ENCODE results near the gene NHSL2. TPM values are rescaled to one million over a fixed set of nuclear protein-coding genes. Genes with fewer than 3 reads are reported as not detected.

Gene NHSL2
- total RNA-seq, 1 donor from 2014 or later, result 38.0 TPM

- no peak for DNase-seq (ENCODE audit: low spot score)
- ATAC-seq, result no peak
- intact Hi-C loops (cut with DNase I), result no loop called here
These were observed 94.4 kb downstream of the NHSL2 start for GRCh38 chrX:72005046-72005445.

DNA sequence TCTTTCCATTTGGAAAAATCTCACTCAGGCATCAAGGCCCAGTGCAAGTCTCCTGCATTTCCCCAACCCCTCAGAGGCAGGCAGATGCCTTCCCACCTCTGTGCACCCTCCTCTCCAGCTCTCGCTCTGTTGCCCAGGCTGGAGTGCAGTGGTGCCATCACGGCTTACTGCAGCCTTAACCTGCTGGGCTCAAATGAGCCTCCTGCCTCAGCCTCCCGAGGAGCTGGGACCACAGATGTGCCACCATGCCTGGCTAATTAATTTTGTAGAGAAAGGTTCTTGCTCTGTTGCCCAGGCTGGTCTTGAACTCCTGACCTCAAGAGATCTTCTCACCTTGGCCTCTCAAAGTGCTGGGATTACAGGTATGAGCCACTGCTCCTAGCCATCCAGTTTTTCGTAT, 95.8 kb downstream of the NHSL2 start:
- intact Hi-C loops (cut with DNase I), result no loop called here
- ATAC-seq (no peak), DNase-seq (ENCODE audit: low spot score) (no peak)

- DNase-seq (ENCODE audit: low spot score) (no peak), ATAC-seq (no peak)
- intact Hi-C loops (cut with DNase I), result no loop called here
These were observed 99.1 kb downstream of the NHSL2 start for GRCh38 chrX:72009731-72010130.

GRCh38 chrX:72011734-72012133, 101.1 kb downstream of the NHSL2 start:
- intact Hi-C loops (cut with DNase I), result no loop called here
- ATAC-seq (no peak), DNase-seq (ENCODE audit: low spot score) (no peak)

DNA sequence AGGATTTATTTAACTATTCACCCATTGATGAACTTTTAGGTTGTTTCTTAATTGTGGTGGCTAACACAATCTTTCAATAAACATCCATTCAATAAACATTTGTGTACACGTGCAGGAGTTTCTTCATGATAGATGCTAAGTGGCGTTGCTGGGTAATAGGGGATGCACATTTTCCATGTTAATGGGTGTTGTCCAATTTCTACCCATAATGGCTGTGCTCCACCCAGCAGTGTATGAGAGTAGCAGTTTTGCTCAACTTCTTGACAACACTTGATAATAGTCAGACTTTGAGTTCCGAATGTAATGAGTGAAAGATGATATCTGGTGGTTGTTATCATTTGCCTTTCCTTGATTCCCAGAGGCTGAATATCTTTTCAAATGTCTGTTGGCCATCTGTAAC, 104.7 kb downstream of the NHSL2 start:
- ATAC-seq (no peak), DNase-seq (ENCODE audit: low spot score) (no peak)
- intact Hi-C loops (cut with DNase I), result no loop called here

GRCh38 chrX:72016881-72017783, 106.5 kb downstream of the NHSL2 start:
- no peak for DNase-seq (ENCODE audit: low spot score)

DNA sequence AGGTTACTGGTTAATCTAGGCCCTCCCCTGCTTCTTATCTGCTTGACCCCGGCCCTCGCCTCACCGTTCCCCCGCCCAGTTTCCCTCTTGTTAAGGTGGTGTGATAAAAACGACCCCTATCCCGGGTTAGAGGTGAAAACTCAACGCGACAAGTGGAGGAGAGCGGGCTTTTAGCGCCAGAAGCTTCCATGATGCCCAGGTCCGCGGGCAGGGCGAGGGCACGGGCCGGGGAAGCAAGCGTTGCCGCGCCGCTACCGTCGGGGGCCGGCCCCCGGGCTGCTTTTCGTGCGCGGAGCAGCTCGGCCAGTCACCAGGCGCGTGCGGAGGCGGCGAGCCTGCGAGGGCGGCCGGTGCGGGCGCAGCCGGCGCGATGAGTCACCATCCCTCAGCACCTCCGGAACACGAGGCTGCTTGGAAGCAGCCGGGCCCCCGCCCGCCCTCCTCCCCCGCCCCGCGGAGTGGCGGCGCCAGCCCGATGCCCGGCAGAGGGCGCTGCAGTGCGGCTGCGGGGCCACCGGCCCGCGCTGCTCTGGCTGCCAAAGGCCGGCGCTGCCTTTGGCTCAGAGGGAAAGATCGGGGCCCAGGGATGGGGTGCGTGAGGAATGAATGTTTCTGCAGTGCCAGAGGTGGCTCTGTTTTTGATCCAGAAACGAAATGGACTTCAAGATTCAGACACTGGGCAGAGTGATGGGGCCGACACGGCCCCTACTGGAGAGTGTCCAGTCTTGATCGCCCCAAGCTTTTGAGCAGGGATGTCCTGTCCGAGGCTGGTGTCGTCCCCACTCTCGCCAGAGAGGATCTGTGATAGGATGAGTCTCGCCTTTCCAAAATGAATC, 107.8 kb downstream of the NHSL2 start:
- ATAC-seq (peak; percentile 94), DNase-seq (ENCODE audit: low spot score) (peak; percentile 88)
- intact Hi-C loops (cut with DNase I), result no loop called here

More at GRCh38 chrX:72016881-72017783, 106.5 kb downstream of the NHSL2 start:
- intact Hi-C loops (cut with DNase I), result no loop called here
- ATAC-seq, result no peak

GRCh38 chrX:72019487-72019886, 108.8 kb downstream of the NHSL2 start:
- intact Hi-C loops (cut with DNase I), result no loop called here
- ATAC-seq (no peak), DNase-seq (ENCODE audit: low spot score) (no peak)

DNA sequence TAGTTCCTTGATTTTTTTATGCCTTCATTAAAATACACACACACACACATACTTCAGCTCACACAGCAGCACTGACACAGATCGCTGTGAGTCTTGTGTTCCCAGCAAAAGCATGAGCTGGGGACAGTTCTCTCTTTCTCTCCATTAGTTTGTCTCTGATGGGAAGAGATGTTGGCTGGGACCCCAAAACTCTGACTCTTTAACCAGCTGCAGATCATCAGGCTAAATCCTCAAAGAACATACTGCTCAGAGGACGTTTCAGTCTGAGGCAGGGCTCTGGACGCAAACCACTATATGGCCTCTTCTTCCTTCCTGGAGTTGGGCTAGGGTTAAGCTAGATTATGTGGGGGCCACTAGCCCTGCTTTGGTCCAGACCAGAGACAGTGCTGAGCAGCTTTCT, 109.6 kb downstream of the NHSL2 start:
- DNase-seq (ENCODE audit: low spot score), result no peak
- intact Hi-C loops (cut with DNase I), result no loop called here
- peak; percentile 48 for ATAC-seq

DNA sequence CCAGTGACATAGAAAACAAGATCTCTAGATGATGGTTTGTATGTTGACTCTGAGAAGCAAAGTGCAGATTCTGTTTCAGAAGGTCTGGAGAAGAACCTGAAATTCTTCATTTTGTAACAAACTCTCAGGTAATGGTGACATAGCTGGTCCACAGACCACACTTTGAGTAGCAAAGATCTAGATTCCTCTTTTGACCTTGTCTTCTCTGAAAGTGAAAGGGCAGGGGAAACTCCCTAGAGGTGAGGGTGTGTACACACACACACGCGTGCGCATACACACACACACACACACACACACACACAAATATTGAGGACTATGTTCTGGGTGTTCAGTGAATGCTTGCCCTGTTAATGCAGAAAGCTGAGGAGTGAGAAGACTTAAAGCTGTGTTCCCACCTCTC, 110.1 kb downstream of the NHSL2 start:
- ATAC-seq (no peak), DNase-seq (ENCODE audit: low spot score) (no peak)
- intact Hi-C loops (cut with DNase I), result no loop called here

DNA sequence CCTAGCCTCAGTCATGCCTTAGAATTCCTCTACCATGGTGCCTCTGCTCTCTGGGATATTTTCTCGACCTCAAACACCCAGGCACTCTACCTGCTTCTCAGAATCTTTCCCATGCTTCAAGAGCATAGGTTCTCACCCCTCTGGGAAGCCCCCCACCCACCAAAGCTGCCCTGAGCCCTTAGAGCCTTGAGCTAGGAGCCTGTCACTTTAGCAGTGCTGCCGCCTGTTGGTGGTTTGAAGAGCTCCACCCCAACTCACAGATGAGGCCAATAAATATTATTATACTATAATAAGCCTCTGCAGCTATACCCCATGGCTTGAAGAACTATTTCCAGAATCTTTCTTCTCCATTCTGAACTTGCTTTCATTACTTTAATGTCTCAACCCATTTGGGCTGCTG, 111.3 kb downstream of the NHSL2 start:
- intact Hi-C loops (cut with DNase I), result no loop called here
- DNase-seq (ENCODE audit: low spot score), result no peak
- ATAC-seq, result no peak

DNA sequence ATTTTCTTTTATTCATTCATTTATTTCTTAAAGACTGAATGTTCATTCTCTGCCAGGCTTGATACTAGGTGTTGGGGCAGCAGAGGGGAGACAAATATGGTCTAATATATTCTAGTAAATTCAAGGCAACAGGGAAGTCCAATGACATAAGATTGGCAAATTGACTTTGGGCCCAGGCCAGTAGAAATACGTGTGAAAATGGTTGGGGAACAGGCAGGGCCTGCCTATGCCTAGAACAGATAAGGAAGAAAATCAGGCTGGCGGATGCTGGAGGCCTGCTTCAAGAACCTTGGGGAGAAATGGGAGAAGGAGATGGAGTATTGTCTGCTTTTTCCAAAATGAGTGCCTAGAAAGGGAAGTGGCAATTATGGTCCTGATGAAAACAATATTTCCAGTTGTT, 112.4 kb downstream of the NHSL2 start:
- ATAC-seq, result no peak
- intact Hi-C loops (cut with DNase I), result no loop called here

GRCh38 chrX:72025236-72025770, 114.7 kb downstream of the NHSL2 start:
- intact Hi-C loops (cut with DNase I), result no loop called here
- DNase-seq (ENCODE audit: low spot score), result no peak
- no peak for ATAC-seq

More for the DNA sequence above, 112.4 kb downstream of the NHSL2 start:
- DNase-seq (ENCODE audit: low spot score), result no peak

DNA sequence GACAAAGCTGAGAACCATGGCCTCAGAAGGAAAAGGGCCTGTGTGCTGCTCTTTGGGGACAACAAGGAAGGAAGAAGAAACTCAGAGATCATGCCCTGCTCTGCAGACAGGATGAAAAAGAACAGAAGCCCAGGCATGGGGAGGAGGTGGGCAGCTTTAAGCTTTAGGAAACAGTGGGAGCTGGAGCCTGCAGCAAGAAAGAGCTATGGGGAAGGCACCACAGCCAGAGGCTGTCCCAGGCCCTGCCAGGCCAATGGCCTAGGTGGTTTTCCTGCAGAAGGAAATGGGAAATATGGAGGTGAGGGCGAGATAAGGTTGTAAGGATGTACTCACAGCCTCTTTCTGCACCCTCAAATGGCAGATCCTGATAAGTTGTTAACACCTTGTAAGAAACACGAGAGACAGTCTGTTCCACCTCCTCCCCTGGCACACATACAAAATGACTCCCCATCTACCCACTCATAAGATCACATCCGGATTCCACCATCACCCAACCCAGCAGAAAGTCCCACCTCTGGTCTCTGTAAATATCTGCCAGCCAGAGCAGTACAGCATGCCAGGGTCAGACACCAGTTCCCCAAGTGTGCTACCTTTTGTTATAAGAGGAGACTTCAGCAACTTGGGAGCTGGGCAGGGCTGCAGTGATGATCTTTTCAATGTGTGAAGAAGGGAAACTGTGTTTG, 115.8 kb downstream of the NHSL2 start:
- ATAC-seq (no peak), DNase-seq (ENCODE audit: low spot score) (no peak)
- intact Hi-C loops (cut with DNase I), result no loop called here

GRCh38 chrX:72027024-72027913, 116.6 kb downstream of the NHSL2 start:
- ATAC-seq, result no peak
- intact Hi-C loops (cut with DNase I), result no loop called here
- DNase-seq (ENCODE audit: low spot score), result no peak

GRCh38 chrX:72027914-72028307, 117.3 kb downstream of the NHSL2 start:
- ATAC-seq (no peak), DNase-seq (ENCODE audit: low spot score) (no peak)
- intact Hi-C loops (cut with DNase I), result no loop called here

DNA sequence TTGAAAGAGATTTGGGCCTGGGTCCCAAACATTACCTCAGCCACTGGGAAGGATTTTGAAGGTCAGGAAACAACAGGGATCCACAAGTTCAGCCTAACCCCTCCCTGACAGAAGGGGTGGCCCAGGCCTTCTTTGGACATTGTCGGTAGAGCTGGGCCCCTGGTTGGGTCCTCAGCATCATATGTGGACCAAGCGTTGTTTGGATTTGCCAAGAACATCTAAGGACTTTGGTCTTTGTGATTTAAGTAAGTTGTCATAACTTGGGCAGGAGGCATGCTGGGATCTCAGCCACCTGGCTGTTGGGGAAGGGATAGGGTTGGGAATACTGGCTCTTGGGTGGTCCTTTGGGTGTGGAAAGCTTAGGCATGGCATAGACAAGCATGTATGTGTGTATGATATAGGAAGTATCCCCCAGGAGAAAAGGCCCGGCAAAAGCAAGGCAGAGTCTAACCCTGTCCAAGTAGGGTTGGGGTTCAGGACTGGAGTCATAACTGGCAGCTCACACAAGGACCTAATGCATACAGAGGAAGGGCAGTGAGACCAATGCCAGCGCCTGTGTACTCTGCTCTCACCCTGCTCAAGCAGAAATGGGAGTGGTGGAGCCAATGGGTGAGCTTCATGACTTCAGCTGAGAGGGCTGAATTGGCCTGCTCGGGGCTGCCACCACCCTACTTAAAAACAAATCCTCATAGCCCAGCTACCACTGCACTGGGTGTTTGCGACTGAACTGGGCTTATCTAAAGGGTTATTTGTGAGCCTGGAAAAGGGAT, 118.2 kb downstream of the NHSL2 start:
- ATAC-seq, result peak; percentile 11
- intact Hi-C loops (cut with DNase I), result no loop called here
- DNase-seq (ENCODE audit: low spot score), result no peak

Data from sciatic nerve (tissue), 2 donors.